Duodenal mucosa (tissue), 2 donors: ENCODE measurements around the gene RBBP8.
"Not testable (repeated sequence)": the region's sequence is repeated elsewhere in the genome, so short reads cannot be mapped to it uniquely, and the experiment has no call there.

ENCODE experiments used
- H3K27ac ChIP-seq: one replicate; pipeline ENCODE4 v1.7.0; 2013; ENCODE audit warnings: low read depth, low read length
- H3K27me3 ChIP-seq, 2 donors: one replicate each; pipeline ENCODE4 v1.7.0; 2013; ENCODE audit warnings: low read length in 2 of 2, control low read depth in 1 of 2; ENCODE audit not compliant: insufficient read depth in 2 of 2, control insufficient read depth in 1 of 2
- H3K36me3 ChIP-seq, 2 donors: one replicate each; pipeline ENCODE4 v1.7.0; 2013; ENCODE audit warnings: low read length in 2 of 2, control low read depth in 1 of 2; ENCODE audit not compliant: insufficient read depth in 2 of 2, control insufficient read depth in 1 of 2
- H3K4me1 ChIP-seq, 2 donors: one replicate each; pipeline ENCODE4 v1.7.0; 2013; ENCODE audit warnings: low read length in 2 of 2, control low read depth in 1 of 2; ENCODE audit not compliant: insufficient read depth in 2 of 2, control insufficient read depth in 1 of 2
- H3K4me3 ChIP-seq, 2 donors: one replicate each; pipeline ENCODE4 v1.7.0; 2013; ENCODE audit warnings: low read length in 2 of 2, low read depth in 1 of 2
- H3K9ac ChIP-seq, 2 donors: one replicate each; pipeline ENCODE4 v1.7.0; 2013; ENCODE audit warnings: low read length in 2 of 2, low read depth in 1 of 2
- H3K9me3 ChIP-seq, 2 donors: one replicate each; pipeline ENCODE4 v1.7.0; 2013; ENCODE audit warnings: low read length in 2 of 2, control low read depth in 1 of 2; ENCODE audit not compliant: control insufficient read depth in 1 of 2

The RBBP8 gene

GRCh38 chr18:22935431-22935830, 2.3 kb downstream of the RBBP8 start:
- Histone ChIP-seq H3K4me3 (no peak overlapping the region), H3K9ac (no peak overlapping the region), H3K36me3 (peaks cover 0 to 3% of the 10 kb centered on the region in 2 donors), H3K4me1 (peaks cover 0 to 8% of the 10 kb centered on the region in 2 donors), H3K27ac (no peak overlapping the region), H3K27me3 (no peaks in the 10 kb centered on the region), H3K9me3 (no peaks in the 10 kb centered on the region)

- Histone ChIP-seq H3K9ac (no peak overlapping the region), H3K9me3 (no peaks in the 10 kb centered on the region), H3K27ac (no peak overlapping the region), H3K27me3 (no peaks in the 10 kb centered on the region), H3K4me1 (peaks cover 0 to 8% of the 10 kb centered on the region in 2 donors), H3K4me3 (no peak overlapping the region), H3K36me3 (peaks cover 0 to 3% of the 10 kb centered on the region in 2 donors)
Measured at GRCh38 chr18:22936515-22936914, 3.4 kb downstream of the RBBP8 start.

- Histone ChIP-seq H3K9ac (no peak overlapping the region), H3K27ac (no peak overlapping the region), H3K4me3 (no peak overlapping the region), H3K36me3 (peaks cover 0 to 3% of the 10 kb centered on the region in 2 donors), H3K9me3 (no peaks in the 10 kb centered on the region), H3K27me3 (no peaks in the 10 kb centered on the region), H3K4me1 (peaks cover 0 to under 1% of the 10 kb centered on the region in 2 donors)
Measured at GRCh38 chr18:22939649-22940048, 6.5 kb downstream of the RBBP8 start.

- Histone ChIP-seq H3K9ac (no peak overlapping the region), H3K9me3 (no peaks in the 10 kb centered on the region), H3K4me1 (no peaks in the 10 kb centered on the region), H3K27me3 (no peaks in the 10 kb centered on the region), H3K36me3 (no peaks in the 10 kb centered on the region), H3K4me3 (no peak overlapping the region), H3K27ac (no peak overlapping the region)
Measured at GRCh38 chr18:22943847-22944246, 10.7 kb downstream of the RBBP8 start.

- Histone ChIP-seq H3K27ac (no peak overlapping the region), H3K4me3 (no peak overlapping the region), H3K9me3 (no peaks in the 10 kb centered on the region), H3K27me3 (no peaks in the 10 kb centered on the region), H3K4me1 (no peaks in the 10 kb centered on the region), H3K9ac (no peak overlapping the region), H3K36me3 (peaks cover 5 to 8% of the 10 kb centered on the region in 2 donors)
Measured at GRCh38 chr18:22946217-22946616, 13.1 kb downstream of the RBBP8 start.

- Histone ChIP-seq H3K9ac (no peak overlapping the region), H3K36me3 (peaks cover 10 to 12% of the 10 kb centered on the region in 2 donors), H3K9me3 (no peaks in the 10 kb centered on the region), H3K27me3 (no peaks in the 10 kb centered on the region), H3K4me1 (no peaks in the 10 kb centered on the region), H3K27ac (no peak overlapping the region), H3K4me3 (no peak overlapping the region)
Measured at GRCh38 chr18:22946846-22947245, 13.7 kb downstream of the RBBP8 start.

- H3K4me3 ChIP-seq, result no peak overlapping the region
- H3K36me3 ChIP-seq, result peaks cover 12 to 20% of the 10 kb centered on the region in 2 donors
- H3K9ac ChIP-seq, result no peak overlapping the region
- H3K4me1 ChIP-seq, result no peaks in the 10 kb centered on the region
- H3K27me3 ChIP-seq, result no peaks in the 10 kb centered on the region
- no peaks in the 10 kb centered on the region for H3K9me3 ChIP-seq
- no peak overlapping the region for H3K27ac ChIP-seq
Measured at GRCh38 chr18:22951823-22952222, 18.7 kb downstream of the RBBP8 start.

GRCh38 chr18:22952525-22952924, 19.4 kb downstream of the RBBP8 start:
- Histone ChIP-seq H3K27ac (no peak overlapping the region), H3K36me3 (peaks cover 12 to 20% of the 10 kb centered on the region in 2 donors), H3K9me3 (no peaks in the 10 kb centered on the region), H3K4me3 (no peak overlapping the region), H3K4me1 (peaks cover 0 to 4% of the 10 kb centered on the region in 2 donors), H3K27me3 (no peaks in the 10 kb centered on the region), H3K9ac (no peak overlapping the region)

- H3K4me1 ChIP-seq, H3K27ac ChIP-seq, H3K9me3 ChIP-seq, H3K9ac ChIP-seq, H3K27me3 ChIP-seq, H3K4me3 ChIP-seq: not testable (repeated sequence)
- peaks cover 12 to 20% of the 10 kb centered on the region in 2 donors for H3K36me3 ChIP-seq
Measured at GRCh38 chr18:22953982-22954381, 20.9 kb downstream of the RBBP8 start.

- Histone ChIP-seq H3K9ac (no peak overlapping the region), H3K27ac (no peak overlapping the region), H3K4me1 (peaks cover 0 to 6% of the 10 kb centered on the region in 2 donors), H3K4me3 (no peak overlapping the region), H3K9me3 (no peaks in the 10 kb centered on the region), H3K36me3 (peaks cover 4 to 15% of the 10 kb centered on the region in 2 donors), H3K27me3 (no peaks in the 10 kb centered on the region)
Measured at GRCh38 chr18:22956226-22956625, 23.1 kb downstream of the RBBP8 start.

- H3K36me3 ChIP-seq, result no peaks in the 10 kb centered on the region
- no peak overlapping the region for H3K27ac ChIP-seq
- peaks cover 0 to 6% of the 10 kb centered on the region in 2 donors for H3K4me1 ChIP-seq
- H3K4me3 ChIP-seq, result no peak overlapping the region
- H3K9me3 ChIP-seq, result no peaks in the 10 kb centered on the region
- H3K27me3 ChIP-seq, result no peaks in the 10 kb centered on the region
- H3K9ac ChIP-seq, result no peak overlapping the region
Measured at GRCh38 chr18:22961156-22961555, 28.0 kb downstream of the RBBP8 start.
